HepG2 (cell line): ENCODE results near the gene SCYL1. TPM values are rescaled to one million over a fixed set of nuclear protein-coding genes. Genes with fewer than 3 reads are reported as not detected.

ENCODE experiments used
- BHLHE40 ChIP-seq: IDR thresholded peaks from 2 replicates; pipeline ENCODE4 v1.6.1; 2011; ENCODE audit warnings: low read length, improper control_type of control experiment
- ELF1 ChIP-seq: sonication (generic); formaldehyde crosslinking; IDR thresholded peaks from 2 replicates; pipeline ENCODE4 v1.4.0; 2020; ENCODE audit warnings: missing genetic modification reagents
- FLYWCH1 ChIP-seq: sonication (generic); formaldehyde crosslinking; IDR thresholded peaks from 2 replicates; pipeline ENCODE4 v1.8.1; 2023; ENCODE audit warnings: mild to moderate bottlenecking, missing genetic modification reagents
- FOXM1 ChIP-seq: sonication (generic); formaldehyde crosslinking; IDR thresholded peaks from 2 replicates; pipeline ENCODE4 v1.5.0; 2020; ENCODE audit warnings: missing genetic modification reagents
- KMT2A ChIP-seq: sonication (generic); formaldehyde crosslinking; IDR thresholded peaks from 2 replicates; pipeline ENCODE4 v1.4.0; 2020; ENCODE audit warnings: missing genetic modification reagents
- RBAK ChIP-seq: sonication (generic); formaldehyde crosslinking; IDR thresholded peaks from 2 replicates; pipeline ENCODE4 v1.5.1; 2020; ENCODE audit warnings: mild to moderate bottlenecking, missing genetic modification reagents
- REXO4 ChIP-seq: sonication (generic); formaldehyde crosslinking; IDR thresholded peaks from 2 replicates; pipeline ENCODE4 v1.8.0; 2022; ENCODE audit warnings: missing genetic modification reagents, mild to moderate bottlenecking, borderline replicate concordance
- SKI ChIP-seq: fragments of 450-650 bp; IDR thresholded peaks from one replicate; pipeline ENCODE4 v1.6.1; 2018; ENCODE audit warnings: mild to moderate bottlenecking; ENCODE audit not compliant: partially characterized antibody
- SOX13 ChIP-seq, 3 experiments: fragments of 450-650 bp in 1 of 3; sonication (generic) in 1 of 3; formaldehyde crosslinking in 1 of 3; IDR thresholded peaks in 2 of 3; conservative IDR thresholded peaks in 1 of 3; 2 replicates each; pipeline versions ENCODE4 v1.5.0 to v1.6.1; 2016 to 2020; ENCODE audit warnings: antibody characterized with exemption in 1 of 3, mild to moderate bottlenecking in 1 of 3, missing compliant biosample characterization in 1 of 3, missing genetic modification reagents in 1 of 3, moderate library complexity in 1 of 3
- ZC3H4 ChIP-seq: sonication (generic); formaldehyde crosslinking; IDR thresholded peaks from 2 replicates; pipeline ENCODE4 v1.4.0; 2020; ENCODE audit warnings: missing genetic modification reagents, borderline replicate concordance
- ZEB1 ChIP-seq: IDR thresholded peaks from 2 replicates; pipeline ENCODE4 v1.6.1; 2012; ENCODE audit warnings: mild to moderate bottlenecking, low read depth, inconsistent platforms; ENCODE audit not compliant: insufficient replicate concordance
- ZNF101 ChIP-seq: sonication (generic); formaldehyde crosslinking; IDR thresholded peaks from 2 replicates; pipeline ENCODE4 v1.4.0; 2020; ENCODE audit warnings: mild to moderate bottlenecking, low read depth, missing genetic modification reagents, borderline replicate concordance
- ZNF225 ChIP-seq: sonication (generic); formaldehyde crosslinking; IDR thresholded peaks from 2 replicates; pipeline ENCODE4 v1.4.0; 2020; ENCODE audit warnings: mild to moderate bottlenecking, missing genetic modification reagents
- ZNF274 ChIP-seq: sonication (generic); formaldehyde crosslinking; IDR thresholded peaks from 2 replicates; pipeline ENCODE4 v1.5.1; 2020; ENCODE audit warnings: mild to moderate bottlenecking, missing genetic modification reagents
- ZNF431 ChIP-seq: sonication (generic); formaldehyde crosslinking; IDR thresholded peaks from 2 replicates; pipeline ENCODE4 v1.9.0; 2022; ENCODE audit warnings: missing genetic modification reagents, low read depth, mild to moderate bottlenecking, borderline replicate concordance
- ZNF746 ChIP-seq: sonication (generic); formaldehyde crosslinking; IDR thresholded peaks from 2 replicates; pipeline ENCODE4 v1.8.0; 2022; ENCODE audit warnings: mild to moderate bottlenecking, missing genetic modification reagents
- ZSCAN25 ChIP-seq: sonication (generic); formaldehyde crosslinking; IDR thresholded peaks from 2 replicates; pipeline ENCODE4 v1.8.0; 2022; ENCODE audit warnings: mild to moderate bottlenecking, missing genetic modification reagents
- polyA plus RNA-seq, 8 experiments: library from polyadenylated mRNA; depleted of rRNA in 3 of 8; stranded (reverse) in 7 of 8; unstranded in 1 of 8; fragments of >200 nt; fragmentation: Illumina TruSeq in 4 of 8; extraction: Trizol in 4 of 8; gene quantifications; 2 replicates each; pipeline versions ENCODE4 v1.2.1 to v1.2.3, GENCODE V29; 2011 to 2016; ENCODE audit warnings: low read depth in 4 of 8, missing spikeins in 1 of 8, mixed read lengths in 1 of 8; ENCODE audit not compliant: insufficient read depth in 1 of 8
- total RNA-seq, 5 experiments: library from RNA; depleted of rRNA; stranded (reverse); fragments of >200 nt; fragmentation: Illumina TruSeq; extraction: Trizol; gene quantifications; 2 replicates each; pipeline ENCODE4 v1.2.3, GENCODE V29; 2016; ENCODE audit warnings: low read depth in 1 of 5
- TF ChIP-seq, protein P1 (sequence below): sonication (generic); formaldehyde crosslinking; IDR thresholded peaks from 2 replicates; pipeline ENCODE4 v1.5.0; 2020; ENCODE audit warnings: missing genetic modification reagents
- TF ChIP-seq, protein P2 (sequence below): IDR thresholded peaks from 2 replicates; pipeline ENCODE4 v1.6.1; 2016; ENCODE audit warnings: missing compliant biosample characterization, missing genetic modification reagents, borderline replicate concordance
- TF ChIP-seq, protein P3 (sequence below): sonication (generic); formaldehyde crosslinking; IDR thresholded peaks from 2 replicates; pipeline ENCODE4 v1.4.0; 2020; ENCODE audit warnings: low read depth, mild to moderate bottlenecking, missing genetic modification reagents
- TF ChIP-seq, protein P4 (sequence below): IDR thresholded peaks from 2 replicates; pipeline ENCODE4 v1.6.1; 2016; ENCODE audit warnings: low read depth, borderline replicate concordance
- TF ChIP-seq, protein P5 (sequence below): sonication (generic); formaldehyde crosslinking; IDR thresholded peaks from 2 replicates; pipeline ENCODE4 v1.8.0; 2022; ENCODE audit warnings: mild to moderate bottlenecking, missing genetic modification reagents, moderate library complexity

Gene SCYL1
- total and polyA plus RNA-seq, 2 of the 13 experiments (the other 11 are each of a cell fraction or from before 2014, with no cell fraction given) = 65.9 to 103 TPM

DNA sequence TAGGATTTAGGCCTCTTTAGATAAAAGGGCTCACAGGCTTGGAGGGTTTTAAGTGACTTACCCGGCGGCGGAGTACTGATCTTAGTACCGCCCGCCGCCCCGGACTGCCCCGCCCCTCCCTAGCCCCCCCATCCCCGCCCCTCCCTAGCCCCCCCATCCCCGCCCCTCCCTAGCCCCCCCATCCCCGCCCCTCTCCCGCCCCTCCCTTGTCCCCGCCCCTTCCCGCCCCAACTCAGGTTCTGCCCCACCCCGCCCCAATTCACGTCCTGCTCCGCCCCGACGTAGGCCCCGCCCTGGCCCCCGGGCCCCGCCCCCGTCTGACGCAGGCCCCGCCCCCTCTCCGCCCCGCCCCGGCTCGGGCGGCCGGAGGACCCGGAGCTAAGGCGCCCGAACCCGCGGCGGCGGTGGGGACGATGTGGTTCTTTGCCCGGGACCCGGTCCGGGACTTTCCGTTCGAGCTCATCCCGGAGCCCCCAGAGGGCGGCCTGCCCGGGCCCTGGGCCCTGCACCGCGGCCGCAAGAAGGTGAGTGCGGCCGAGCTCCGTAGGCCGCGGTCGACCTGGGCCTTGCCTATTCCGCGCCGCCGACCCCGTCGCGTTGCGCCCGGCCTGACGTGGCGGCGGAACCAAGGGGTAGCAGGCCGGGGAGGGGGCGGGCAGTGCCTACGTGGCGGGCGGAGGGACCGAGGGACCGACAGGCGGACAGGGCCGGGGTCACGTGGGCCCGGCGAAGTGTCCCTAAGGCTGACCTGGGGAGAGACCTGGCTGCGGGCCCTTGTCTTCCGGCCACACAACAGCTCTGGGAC is at the start of gene SCYL1 (continued):
- TF ChIP-seq SOX13 (IDR thresholded peaks at IDR 0.05) (no peak), SOX13 (CRISPR knock-in tag; conservative IDR thresholded peaks at IDR 0.05 in 1 of 2, IDR thresholded peaks at IDR 0.05 in 1 of 2) (no peak), RBAK (CRISPR knock-in tag) (no peak), ZNF746 (CRISPR knock-in tag) (no peak), FLYWCH1 (CRISPR knock-in tag) (no peak), ZNF274 (0 out of 2 replicates have a peak, but pooled peaks have one; percentile 56), SKI (no peak), ZNF101 (CRISPR knock-in tag) (no peak), ZEB1 (no peak), REXO4 (CRISPR knock-in tag) (no peak), ZC3H4 (CRISPR knock-in tag) (no peak; the same call in 1 of the 2 replicates), ZNF431 (CRISPR knock-in tag) (no peak), ELF1 (CRISPR knock-in tag) (no peak), FOXM1 (no peak), ZSCAN25 (CRISPR knock-in tag) (no peak; the same call in 1 of the 2 replicates), ZNF225 (CRISPR knock-in tag) (no peak), KMT2A (0 out of 2 replicates have a peak, but pooled peaks have one; percentile 61), BHLHE40 (no peak)
- TF ChIP-seq, protein P1, sequence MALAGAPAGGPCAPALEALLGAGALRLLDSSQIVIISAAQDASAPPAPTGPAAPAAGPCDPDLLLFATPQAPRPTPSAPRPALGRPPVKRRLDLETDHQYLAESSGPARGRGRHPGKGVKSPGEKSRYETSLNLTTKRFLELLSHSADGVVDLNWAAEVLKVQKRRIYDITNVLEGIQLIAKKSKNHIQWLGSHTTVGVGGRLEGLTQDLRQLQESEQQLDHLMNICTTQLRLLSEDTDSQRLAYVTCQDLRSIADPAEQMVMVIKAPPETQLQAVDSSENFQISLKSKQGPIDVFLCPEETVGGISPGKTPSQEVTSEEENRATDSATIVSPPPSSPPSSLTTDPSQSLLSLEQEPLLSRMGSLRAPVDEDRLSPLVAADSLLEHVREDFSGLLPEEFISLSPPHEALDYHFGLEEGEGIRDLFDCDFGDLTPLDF = no peak
- TF ChIP-seq, protein P2, sequence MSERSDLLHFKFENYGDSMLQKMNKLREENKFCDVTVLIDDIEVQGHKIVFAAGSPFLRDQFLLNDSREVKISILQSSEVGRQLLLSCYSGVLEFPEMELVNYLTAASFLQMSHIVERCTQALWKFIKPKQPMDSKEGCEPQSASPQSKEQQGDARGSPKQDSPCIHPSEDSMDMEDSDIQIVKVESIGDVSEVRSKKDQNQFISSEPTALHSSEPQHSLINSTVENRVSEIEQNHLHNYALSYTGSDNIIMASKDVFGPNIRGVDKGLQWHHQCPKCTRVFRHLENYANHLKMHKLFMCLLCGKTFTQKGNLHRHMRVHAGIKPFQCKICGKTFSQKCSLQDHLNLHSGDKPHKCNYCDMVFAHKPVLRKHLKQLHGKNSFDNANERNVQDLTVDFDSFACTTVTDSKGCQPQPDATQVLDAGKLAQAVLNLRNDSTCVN (CRISPR knock-in tag) = 0 out of 2 replicates have a peak, but pooled peaks have one; percentile 18
- TF ChIP-seq, protein P3, sequence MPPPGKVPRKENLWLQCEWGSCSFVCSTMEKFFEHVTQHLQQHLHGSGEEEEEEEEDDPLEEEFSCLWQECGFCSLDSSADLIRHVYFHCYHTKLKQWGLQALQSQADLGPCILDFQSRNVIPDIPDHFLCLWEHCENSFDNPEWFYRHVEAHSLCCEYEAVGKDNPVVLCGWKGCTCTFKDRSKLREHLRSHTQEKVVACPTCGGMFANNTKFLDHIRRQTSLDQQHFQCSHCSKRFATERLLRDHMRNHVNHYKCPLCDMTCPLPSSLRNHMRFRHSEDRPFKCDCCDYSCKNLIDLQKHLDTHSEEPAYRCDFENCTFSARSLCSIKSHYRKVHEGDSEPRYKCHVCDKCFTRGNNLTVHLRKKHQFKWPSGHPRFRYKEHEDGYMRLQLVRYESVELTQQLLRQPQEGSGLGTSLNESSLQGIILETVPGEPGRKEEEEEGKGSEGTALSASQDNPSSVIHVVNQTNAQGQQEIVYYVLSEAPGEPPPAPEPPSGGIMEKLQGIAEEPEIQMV = no peak
- TF ChIP-seq, protein P4, sequence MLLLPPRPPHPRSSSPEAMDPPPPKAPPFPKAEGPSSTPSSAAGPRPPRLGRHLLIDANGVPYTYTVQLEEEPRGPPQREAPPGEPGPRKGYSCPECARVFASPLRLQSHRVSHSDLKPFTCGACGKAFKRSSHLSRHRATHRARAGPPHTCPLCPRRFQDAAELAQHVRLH (CRISPR knock-in tag) = 0 out of 2 replicates have a peak, but pooled peaks have one; percentile 22
- TF ChIP-seq, protein P5, sequence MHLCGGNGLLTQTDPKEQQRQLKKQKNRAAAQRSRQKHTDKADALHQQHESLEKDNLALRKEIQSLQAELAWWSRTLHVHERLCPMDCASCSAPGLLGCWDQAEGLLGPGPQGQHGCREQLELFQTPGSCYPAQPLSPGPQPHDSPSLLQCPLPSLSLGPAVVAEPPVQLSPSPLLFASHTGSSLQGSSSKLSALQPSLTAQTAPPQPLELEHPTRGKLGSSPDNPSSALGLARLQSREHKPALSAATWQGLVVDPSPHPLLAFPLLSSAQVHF (CRISPR knock-in tag) = no peak
